ENCODE measurements around the gene RIOK1. TPM values are rescaled to one million over a fixed set of nuclear protein-coding genes. Genes with fewer than 3 reads are reported as not detected.

RIOK1 gene
- total and polyA plus RNA-seq, 2 of the 8 experiments (the other 6 are each of a cell fraction or from before 2014, with no cell fraction given) = 11.8 to 26.9 TPM

GRCh38 chr6:7373739-7374138, 15.9 kb upstream of the RIOK1 start:
- no peak for DNase-seq (ENCODE audit: low read depth in 1 of 2, low spot score in 2 of 2)
- TF ChIP-seq CTCF (IDR thresholded peaks at IDR 0.05; ENCODE audit: control extremely low read depth in 1 of 3, insufficient read depth in 1 of 3, low read depth in 1 of 3, low read length in 3 of 3) = no peak
- TF ChIP-seq JUN (IDR thresholded peaks at IDR 0.05; ENCODE audit: low read depth, low read length) = no peak
- TF ChIP-seq NRF1 (IDR thresholded peaks at IDR 0.05; ENCODE audit: low read depth, low read length) = no peak
- TF ChIP-seq GTF2F1 (IDR thresholded peaks at IDR 0.05; ENCODE audit: borderline replicate concordance, low read depth, low read length) = no peak
- no peak for TF ChIP-seq RFX5 (IDR thresholded peaks at IDR 0.05; ENCODE audit: borderline replicate concordance, low read depth, low read length)
- no peak for TF ChIP-seq CBX8 (IDR thresholded peaks at IDR 0.05; ENCODE audit: borderline replicate concordance, low read depth, low read length)
- no peak for TF ChIP-seq BACH1 (IDR thresholded peaks at IDR 0.05; ENCODE audit: low read length)
- no peak for TF ChIP-seq SP4 (IDR thresholded peaks at IDR 0.05; ENCODE audit: low read length)
- no peak for TF ChIP-seq TBP (IDR thresholded peaks at IDR 0.05; ENCODE audit: low read depth, low read length)
- Histone ChIP-seq H3K4me2 (ENCODE audit: insufficient read depth in 1 of 2, low read depth in 2 of 2, low read length in 2 of 2) (no peak overlapping the region), H2BK12ac (ENCODE audit: low read depth, low read length) (no peak overlapping the region), H2BK20ac (ENCODE audit: low read length) (no peak overlapping the region), H2BK5ac (ENCODE audit: low read depth, low read length) (no peak overlapping the region), H3K27ac (ENCODE audit: low read depth, low read length) (no peak overlapping the region), H4K8ac (ENCODE audit: extremely low read depth, insufficient read depth, low read length) (no peak overlapping the region), H3K4me3 (ENCODE audit: extremely low read depth in 1 of 4, insufficient read depth in 2 of 4, low read depth in 3 of 4, low read length in 4 of 4) (no peak overlapping the region), H3K23me2 (ENCODE audit: low read depth, low read length) (no peaks in the 10 kb centered on the region), H2AK5ac (ENCODE audit: low read depth, low read length) (no peak overlapping the region), H3K23ac (ENCODE audit: insufficient read length) (no peak overlapping the region), H4K20me1 (replicated peaks in 1 of 2; ENCODE audit: control insufficient read depth in 1 of 2, insufficient read depth in 2 of 2, low read length in 2 of 2) (no peaks in the 10 kb centered on the region), H3K18ac (ENCODE audit: extremely low read depth, low read length) (no peak overlapping the region), H2BK15ac (ENCODE audit: low read length) (no peak overlapping the region), H3K27me3 (replicated peaks in 1 of 4; ENCODE audit: control insufficient read depth in 3 of 4, extremely low read depth in 1 of 4, insufficient read depth in 3 of 4, low read length in 3 of 4) (no peaks in the 10 kb centered on the region), H2BK120ac (replicated peaks; ENCODE audit: low read depth, low read length) (no peak overlapping the region), H3K9me3 (ENCODE audit: insufficient read depth in 2 of 2, low read depth in 1 of 2, low read length in 1 of 2) (no peaks in the 10 kb centered on the region), H3K14ac (ENCODE audit: insufficient read length) (no peak overlapping the region), H3K4ac (replicated peaks; ENCODE audit: insufficient read length, low read depth, low read length) (no peak overlapping the region), H3K79me1 (ENCODE audit: low read depth, low read length) (no peaks in the 10 kb centered on the region), H4K91ac (replicated peaks; ENCODE audit: insufficient read length, low read length) (no peak overlapping the region), H2AFZ (ENCODE audit: low read length) (no peak overlapping the region), H3K4me1 (replicated peaks in 1 of 4; ENCODE audit: control insufficient read depth in 3 of 4, insufficient read depth in 4 of 4, low read length in 3 of 4) (no peaks in the 10 kb centered on the region), H3K79me2 (ENCODE audit: control insufficient read depth in 1 of 2, insufficient read depth in 2 of 2, low read length in 2 of 2) (no peaks in the 10 kb centered on the region), H3K36me3 (ENCODE audit: control insufficient read depth in 2 of 4, insufficient read depth in 4 of 4, low read length in 3 of 4) (no peaks in the 10 kb centered on the region), H3K56ac (replicated peaks; ENCODE audit: insufficient read length, low read depth, low read length) (no peak overlapping the region), H3K9ac (replicated peaks in 1 of 4; ENCODE audit: extremely low read depth in 1 of 4, low read depth in 3 of 4, low read length in 3 of 4) (no peak overlapping the region), H4K5ac (ENCODE audit: insufficient read length, low read depth, low read length) (no peak overlapping the region)
- no peak for FAIRE-seq
- POLR2A ChIA-PET (ENCODE audit: partially characterized antibody) = no interaction called here
- CTCF ChIA-PET (ENCODE audit: partially characterized antibody) = interaction anchor here (1.0 to 1.6 kb wide), 2 partner anchors 56 to 98 kb away, joined by 3 to 4 read pairs; no protein-coding TSS in a partner anchor
- 80% methylated on average over 3 of the region's 3 CpGs; no CpG with 5 or more reads in 1 of the 2 experiments for WGBS, 2 experiments (ENCODE audit: extremely low coverage in 1 of 2, insufficient coverage in 1 of 2, insufficient read length in 1 of 2, insufficient replicate concordance in 2 of 2, low coverage in 1 of 2, low lambda C conversion rate in 2 of 2, missing lambda C conversion rate in 1 of 2)

Measured in H1 (cell line).